Ureter (tissue), 1 donor: ENCODE measurements around the gene A4GALT. TPM values are rescaled to one million over a fixed set of nuclear protein-coding genes. Genes with fewer than 3 reads are reported as not detected.
A peak's percentile ranks its signal among the peaks of the same experiment; 100 is the strongest.

Experiments used
- DNase-seq: peaks from one replicate; pipeline ENCODE4 v3.0.0-alpha.2; 2020; ENCODE audit warnings: low spot score
- total RNA-seq: library from RNA; stranded (reverse); gene quantifications from one replicate; pipeline ENCODE4 v1.2.4, GENCODE V29; 2023
- donor health status: DM: yes; HTN: yes; CAD: no.

The A4GALT gene
- total RNA-seq, 1 donor from 2014 or later, result 57.9 TPM

DNA sequence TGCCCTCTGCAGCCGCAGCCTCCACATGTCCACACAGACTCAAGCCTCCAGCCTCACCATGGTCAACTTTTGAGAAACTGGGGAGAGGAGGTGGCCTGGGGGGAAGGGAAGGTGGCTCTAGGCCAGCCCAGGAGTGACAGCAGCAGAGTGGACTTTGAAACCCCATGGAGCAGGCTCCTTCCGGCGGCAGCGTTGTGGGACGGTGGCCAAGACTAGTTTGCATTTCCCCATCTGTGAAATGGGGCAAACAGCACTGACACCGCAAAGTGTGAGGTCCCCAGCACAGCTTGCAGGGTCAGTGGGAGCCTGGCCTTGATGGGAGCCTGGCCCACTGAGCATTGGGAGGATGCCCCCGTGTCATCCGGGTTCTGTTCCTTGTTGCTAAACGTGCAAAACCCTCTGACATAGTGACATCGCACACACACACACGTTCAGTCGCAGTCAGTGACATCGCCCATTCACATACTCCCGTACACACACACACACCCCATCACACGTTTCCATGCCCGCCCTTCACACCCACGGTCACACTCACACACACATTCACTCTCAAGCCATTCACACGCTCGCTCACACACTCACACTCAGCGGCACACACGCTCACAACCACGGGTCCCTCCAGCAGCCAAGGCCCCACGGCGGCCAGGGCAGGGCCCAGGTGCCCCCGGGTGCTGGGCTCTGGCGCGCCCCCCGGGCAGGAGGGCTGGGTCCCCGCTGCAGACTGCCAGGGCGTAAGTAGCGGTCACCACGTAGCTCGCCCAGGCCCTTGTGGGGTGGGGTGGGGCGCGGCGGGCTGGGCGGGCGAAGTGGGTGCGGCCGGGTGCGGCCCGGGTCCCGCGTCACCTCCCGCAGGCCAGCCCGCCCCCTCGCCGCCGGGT lies 72.1 kb downstream of the A4GALT start:
- peak; percentile 70 for DNase-seq

GRCh38 chr22:42648017-42648367 lies 72.7 kb downstream of the A4GALT start:
- no peak for DNase-seq

- peak; percentile 83 for DNase-seq
Measured at GRCh38 chr22:42646569-42647525, 73.8 kb downstream of the A4GALT start.

DNA sequence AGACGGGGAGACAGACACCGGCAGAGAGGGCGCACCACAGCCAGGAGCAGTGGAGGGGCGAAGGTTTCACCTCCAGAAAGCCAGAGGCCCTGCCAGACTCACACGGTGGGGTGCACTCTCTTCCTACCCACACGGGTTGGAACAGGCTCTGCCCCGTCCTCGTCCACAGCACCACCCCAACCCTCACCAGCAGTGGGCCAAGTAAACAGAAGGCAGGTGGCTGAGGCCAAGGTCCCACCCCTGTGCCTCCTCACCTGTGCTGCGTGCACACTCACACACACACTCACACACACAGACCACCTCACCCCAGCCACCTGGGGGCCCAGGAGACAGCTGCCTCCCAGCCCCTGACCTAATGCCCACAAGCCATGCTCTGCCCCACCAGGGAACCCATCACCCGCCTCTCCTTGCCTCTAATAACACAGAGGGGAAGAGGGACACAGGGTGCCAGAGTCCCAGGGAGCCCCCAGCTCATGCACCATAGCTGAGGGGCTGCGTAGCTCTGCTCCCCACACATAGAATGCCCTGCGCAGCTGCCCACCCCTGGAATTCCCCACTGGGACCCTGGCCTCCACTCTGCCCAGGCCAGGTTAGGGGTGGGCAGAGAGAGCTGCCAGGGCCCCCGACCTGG lies 74.6 kb downstream of the A4GALT start:
- DNase-seq, result peak; percentile 73

GRCh38 chr22:42645341-42645937 lies 75.2 kb downstream of the A4GALT start:
- DNase-seq, result no peak

DNA sequence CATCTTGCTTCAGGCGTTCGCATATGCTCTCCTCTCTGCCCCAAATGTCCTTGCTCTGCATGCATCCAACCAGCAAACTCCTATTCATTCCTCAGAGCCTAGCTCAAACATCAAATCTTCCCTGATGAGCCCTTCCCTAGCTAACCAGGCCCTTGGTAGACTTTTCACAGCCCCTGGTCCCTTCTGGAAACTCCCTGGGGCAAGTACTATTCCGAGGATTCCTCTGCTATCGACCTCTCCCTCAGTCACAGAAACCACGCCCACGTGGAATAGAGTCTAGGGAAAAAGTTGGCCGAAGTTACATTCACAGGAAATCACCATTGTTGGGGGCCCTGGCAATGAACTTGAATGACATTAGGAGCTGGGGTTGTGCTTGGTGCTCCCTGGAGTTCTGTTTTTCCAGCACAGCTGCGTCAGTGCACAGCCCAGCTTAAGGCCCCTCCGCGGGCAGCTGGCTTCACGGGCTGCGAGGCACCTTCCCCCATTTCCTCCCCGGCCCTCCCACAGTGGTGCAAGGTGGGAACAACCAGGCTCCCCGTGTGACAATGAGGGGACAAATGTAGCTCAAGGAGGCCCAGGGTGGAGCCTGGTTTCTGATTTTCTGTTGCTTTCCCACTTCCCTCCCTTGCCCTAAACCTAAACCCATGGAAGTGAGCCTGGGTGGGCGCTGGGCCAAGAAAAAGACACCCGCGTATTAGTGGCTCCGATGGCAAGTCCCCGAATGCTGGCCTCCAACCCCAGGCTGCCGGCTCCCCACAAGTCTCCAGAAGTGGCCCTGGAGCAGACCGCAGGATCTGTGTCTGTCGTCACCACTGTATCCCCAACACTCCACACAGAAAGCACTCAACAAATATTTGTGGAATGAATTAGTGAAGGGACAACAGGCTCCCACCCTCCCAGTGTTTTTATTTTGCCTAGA lies 76.0 kb downstream of the A4GALT start:
- DNase-seq, result peak; percentile 71

DNA sequence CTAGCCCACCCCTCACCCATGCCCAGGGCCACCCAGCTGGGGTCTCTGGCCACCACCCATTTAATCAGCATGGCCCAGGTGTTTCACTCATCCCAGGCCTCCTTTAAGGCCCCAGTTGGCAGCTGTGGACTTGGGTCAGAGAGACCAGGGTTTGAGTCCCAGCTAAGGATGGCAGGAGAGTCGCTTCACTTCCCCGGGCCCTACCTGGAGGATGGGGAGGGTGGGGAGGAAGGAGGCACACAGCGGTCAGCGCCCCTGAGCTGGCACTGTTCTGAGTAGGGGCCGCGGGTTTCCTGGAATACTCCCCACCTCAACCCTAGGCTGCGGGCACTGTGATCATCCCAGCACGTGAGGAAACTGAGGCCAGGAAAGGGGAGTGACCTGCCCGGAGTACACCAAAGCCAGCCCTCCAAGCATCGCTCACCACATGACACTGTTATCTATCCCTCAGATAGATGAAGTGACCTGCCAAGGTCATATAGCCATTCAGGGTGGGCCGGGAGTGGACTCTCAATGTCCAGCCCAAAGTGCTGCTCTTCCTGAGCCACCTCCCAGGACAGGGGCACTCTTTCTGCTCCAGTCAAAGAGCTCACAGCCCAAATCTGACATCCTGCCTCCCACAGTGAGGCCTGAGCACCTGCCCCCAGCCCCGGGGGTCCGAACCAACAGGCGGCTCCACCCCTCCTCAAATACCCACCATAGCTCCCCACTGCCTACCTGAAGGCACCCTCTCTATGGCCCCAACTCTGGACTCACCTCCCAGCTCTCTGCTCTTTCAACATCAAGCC lies 76.8 kb downstream of the A4GALT start:
- DNase-seq, result no peak

- DNase-seq, result no peak
Measured at GRCh38 chr22:42642806-42643633, 77.7 kb downstream of the A4GALT start.

Other genes with a start within 250 kb of the A4GALT start
- 54.9 TPM for gene RRP7A, start 201.1 kb downstream of the A4GALT start, total RNA-seq
- gene SERHL2, start 166.9 kb downstream of the A4GALT start, total RNA-seq, result 10.8 TPM
- gene POLDIP3, start 106.0 kb downstream of the A4GALT start, total RNA-seq, result 64.9 TPM
- 1.4 TPM for gene ATP5MGL, start 80.3 kb downstream of the A4GALT start, total RNA-seq
- 243 TPM for gene CYB5R3, start 71.5 kb downstream of the A4GALT start, total RNA-seq
- 32.8 TPM for gene ARFGAP3, start 136.4 kb upstream of the A4GALT start, total RNA-seq